ENCODE data around the gene SIL1.
"Not testable (repeated sequence)": the region's sequence is repeated elsewhere in the genome, so short reads cannot be mapped to it uniquely, and the experiment has no call there.

Gene SIL1

DNA sequence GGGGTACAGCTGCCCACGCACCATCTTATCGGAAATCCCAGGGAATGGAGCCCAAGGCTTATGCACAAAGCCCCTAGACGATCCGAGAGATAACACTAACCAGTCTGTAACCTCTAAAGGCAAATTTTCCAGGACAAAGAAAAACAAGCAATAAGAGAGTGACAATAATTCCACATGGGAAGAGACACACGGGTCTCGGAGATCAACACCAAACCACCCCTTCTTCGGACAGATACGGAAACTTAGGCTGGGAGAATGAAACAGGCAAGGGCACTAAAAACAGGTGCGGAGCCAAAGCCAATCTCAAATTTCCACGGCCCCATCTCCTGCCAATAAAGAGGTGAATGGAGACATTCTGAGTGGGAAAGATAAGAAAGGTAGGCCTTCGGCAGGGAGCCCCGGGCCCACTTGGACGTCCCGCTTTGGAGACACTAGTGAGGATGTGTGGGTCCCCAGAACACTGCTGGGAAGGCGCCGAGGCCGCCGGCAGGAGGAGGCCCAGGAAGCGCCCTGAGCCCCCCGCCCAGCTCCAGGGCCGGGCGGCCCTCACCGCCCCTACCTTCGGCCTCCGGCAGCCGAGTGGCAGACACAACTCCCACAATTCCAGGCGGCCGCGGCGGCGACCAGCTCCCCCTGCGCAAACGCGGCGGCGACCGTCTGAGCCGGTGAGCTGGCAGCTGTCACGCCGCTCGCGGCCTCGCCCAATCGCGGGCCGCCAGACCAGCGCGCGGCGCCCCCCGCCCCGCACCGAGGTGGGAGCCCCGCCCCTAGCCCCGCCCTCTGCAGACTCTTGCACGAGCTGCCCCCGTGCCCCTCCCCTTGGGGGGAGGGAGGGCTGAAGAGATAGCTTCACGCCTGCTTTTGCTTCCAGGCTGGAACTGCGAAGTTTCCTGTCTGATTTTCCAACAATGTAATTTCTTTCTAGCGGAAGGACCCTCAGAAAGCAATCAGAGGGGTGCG, at the start of gene SIL1:
SIL1 (minus strand) TSS at position 659 of the 960 bp plus-strand sequence. CDS start 70,525 bp downstream, outside the sequence.
- peak; percentile 99 for DNase-seq

DNA sequence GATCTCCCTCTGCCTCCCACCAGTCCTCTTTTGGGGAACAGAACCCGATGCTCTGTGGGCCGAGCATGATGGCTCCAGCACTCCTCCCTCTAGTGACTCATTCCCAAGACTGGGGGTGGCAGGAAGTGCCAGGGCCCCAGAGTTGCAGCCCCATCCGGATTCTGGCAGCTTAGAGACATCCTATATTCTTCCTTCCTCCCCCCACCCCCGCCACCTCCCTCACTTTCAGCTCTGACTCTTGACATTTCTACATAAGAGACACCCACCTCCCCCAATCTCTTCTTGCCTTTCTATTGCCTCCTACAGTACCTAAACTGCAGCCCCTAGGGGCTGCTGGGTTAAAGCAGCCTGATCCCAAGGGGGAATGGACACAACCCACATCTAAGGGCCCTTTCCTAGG, 48.2 kb upstream of the SIL1 start:
- DNase-seq, result no peak

- no peak for DNase-seq
Measured at GRCh38 chr5:139245637-139246339, 47.6 kb upstream of the SIL1 start.

- DNase-seq, result no peak
Measured at GRCh38 chr5:139243425-139243970, 45.3 kb upstream of the SIL1 start.

GRCh38 chr5:139241139-139241538, 43.0 kb upstream of the SIL1 start:
- no peak for DNase-seq

DNA sequence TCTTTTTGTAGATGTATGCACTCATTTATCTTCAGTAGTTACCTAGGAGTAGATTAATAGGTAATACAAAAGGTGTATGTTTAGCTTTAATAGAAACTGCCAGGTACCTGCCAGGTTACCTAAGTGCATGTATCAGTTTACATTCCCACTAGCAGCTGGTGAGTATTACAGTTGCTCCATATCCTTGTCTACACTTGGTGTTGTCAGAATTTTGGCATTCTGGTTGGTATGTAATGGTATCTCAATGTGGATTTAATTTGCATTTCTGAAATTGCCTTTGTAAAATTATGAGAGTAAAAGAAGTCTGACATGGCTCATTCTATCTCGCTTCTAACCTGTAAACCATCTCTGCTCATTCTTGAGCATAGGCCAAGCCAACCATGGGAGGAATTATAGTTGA, 38.3 kb upstream of the SIL1 start:
- DNase-seq, result no peak

GRCh38 chr5:139232147-139232724, 34.1 kb upstream of the SIL1 start:
- DNase-seq, result no peak

DNA sequence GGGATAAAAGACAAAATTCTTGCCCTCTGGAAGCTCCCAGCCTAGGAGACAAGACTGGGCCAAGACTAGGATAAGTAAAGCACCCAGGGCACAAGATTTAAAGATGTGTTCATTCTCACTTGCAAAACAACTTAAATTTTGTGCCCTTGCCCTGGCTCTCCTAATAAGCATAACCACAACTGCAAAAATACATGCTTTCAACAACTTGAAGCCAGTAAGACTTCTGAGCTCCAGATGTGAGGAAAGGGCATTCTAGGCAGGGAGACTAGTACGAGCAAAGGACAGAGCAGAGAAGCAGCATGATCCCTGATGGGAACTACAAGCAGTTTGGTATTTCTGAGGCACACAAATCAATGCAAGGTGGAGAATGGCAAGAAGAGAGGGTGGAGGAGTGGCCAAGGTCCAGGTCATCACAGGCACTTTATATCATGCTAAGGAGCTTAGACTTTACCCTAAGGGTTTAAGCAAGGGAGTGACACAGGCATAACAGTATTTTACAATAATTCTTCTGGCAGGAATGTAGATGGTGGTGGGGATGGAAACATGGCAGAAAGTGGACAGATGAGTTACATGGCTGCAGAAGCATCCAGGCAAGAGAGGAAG, 30.1 kb upstream of the SIL1 start:
- DNase-seq, result no peak

DNA sequence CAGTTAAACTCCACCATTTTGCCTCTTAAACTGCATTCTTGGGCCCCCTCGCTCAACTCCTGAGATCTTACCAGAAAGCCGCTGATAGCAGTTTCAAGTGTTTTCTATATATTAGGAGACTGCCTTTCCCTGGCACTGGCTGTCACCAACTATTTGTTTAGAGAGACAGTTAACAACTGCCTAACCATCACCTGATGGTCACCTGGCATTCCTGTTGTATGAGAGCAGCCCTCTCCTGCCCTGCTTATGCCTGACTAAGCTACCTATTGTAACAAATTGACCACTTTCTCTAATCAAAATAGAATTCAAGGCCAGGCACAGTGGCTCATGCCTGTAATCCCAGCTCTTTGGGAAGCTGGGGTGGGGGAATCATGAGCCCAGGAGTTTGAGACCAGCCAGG, 28.0 kb upstream of the SIL1 start:
- DNase-seq, result peak; percentile 58

- no peak for DNase-seq
Measured at GRCh38 chr5:139223481-139223880, 25.3 kb upstream of the SIL1 start.

DNA sequence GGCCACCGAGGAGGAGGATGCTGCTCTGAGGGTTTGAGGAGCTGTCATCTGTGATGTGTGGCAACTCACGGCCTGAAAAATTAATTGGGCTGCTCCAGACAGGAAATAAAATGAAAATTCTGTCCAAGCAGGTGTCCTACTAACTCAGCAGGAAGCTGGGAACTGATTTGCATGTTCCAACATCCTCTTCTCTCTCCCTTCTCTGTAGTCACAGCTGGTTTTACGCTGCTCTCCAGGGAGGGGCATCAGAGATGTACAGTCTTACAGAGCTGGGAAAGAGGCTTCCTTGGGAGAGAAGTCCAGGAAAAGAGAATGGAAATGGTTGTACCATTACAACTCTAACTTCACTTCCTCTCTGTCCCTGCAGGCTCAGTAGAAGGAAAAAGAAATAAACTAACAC, 24.2 kb upstream of the SIL1 start:
- no peak for DNase-seq

GRCh38 chr5:139218038-139218437, 19.9 kb upstream of the SIL1 start:
- DNase-seq, result not testable (repeated sequence)

DNA sequence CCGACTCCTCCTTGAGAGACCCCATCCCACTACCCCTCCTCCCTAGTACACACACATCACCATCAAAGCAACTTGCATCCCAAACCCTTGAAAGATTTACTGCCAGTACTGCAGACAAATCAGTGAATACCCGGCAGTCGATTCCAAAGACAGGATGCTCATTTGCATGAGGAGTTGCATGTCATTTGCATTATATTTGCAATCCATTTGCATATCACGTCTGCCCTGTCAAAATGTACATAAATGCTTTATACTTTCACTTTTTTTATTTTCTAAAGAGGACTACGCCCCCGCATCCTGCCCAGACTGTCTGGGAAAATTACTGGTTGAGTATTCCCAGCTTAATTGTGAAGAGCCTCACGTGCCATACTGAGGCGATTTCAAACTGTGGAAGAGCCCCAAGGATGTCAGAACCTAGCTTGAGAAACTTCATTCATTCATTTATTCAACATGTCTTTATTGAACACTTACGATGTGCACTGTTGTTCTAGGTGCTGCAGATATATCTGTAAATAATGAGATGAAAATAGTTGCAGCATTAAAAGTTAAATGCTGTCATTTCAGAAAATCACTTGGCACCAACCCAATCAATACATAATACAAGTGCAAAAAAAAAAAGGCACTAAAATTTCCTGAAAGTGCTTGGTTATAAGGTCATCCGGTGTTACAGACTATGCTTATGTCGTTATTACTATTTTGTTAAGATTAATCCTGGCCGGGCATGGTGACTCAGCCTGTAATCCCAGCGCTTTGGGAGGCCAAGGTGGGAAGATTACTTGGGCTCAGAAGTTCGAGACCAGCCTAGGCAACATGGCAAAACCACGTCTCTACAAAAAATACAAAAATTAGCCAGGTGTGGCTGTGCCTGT, 17.2 kb upstream of the SIL1 start:
- no peak for DNase-seq

GRCh38 chr5:139214646-139215045, 16.5 kb upstream of the SIL1 start:
- DNase-seq, result no peak

- no peak for DNase-seq
Measured at GRCh38 chr5:139212906-139213305, 14.7 kb upstream of the SIL1 start.

GRCh38 chr5:139212486-139212885, 14.3 kb upstream of the SIL1 start:
- no peak for DNase-seq

DNA sequence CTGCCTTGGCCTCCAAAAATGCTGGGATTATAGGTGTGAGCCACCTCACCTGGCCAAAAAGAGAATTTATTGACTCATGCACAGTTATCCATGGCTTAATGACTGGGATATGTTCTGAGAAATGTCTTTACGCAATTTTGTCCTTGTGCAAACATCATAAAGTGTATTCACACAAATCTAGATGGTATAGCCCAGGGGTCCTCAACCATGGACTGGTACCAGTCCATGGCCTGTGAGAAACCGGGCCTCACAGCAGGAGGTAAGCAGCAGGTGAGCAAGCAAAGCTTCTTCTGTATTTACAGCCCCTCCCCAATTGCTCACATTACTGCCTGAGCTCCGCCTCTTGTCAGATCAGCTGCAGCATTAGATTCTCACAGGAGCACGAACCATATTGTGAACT, 12.4 kb upstream of the SIL1 start:
- no peak for DNase-seq

GRCh38 chr5:139207297-139208000, 9.3 kb upstream of the SIL1 start:
- no peak for DNase-seq

- no peak for DNase-seq
Measured at GRCh38 chr5:139205586-139205985, 7.4 kb upstream of the SIL1 start.

- no peak for DNase-seq
Measured at GRCh38 chr5:139205124-139205523, 7.0 kb upstream of the SIL1 start.

- no peak for DNase-seq
Measured at GRCh38 chr5:139204196-139204595, 6.0 kb upstream of the SIL1 start.

Measured in islet precursor cell (in vitro differentiated cells).